OCI-LY7 (cell line): Measurements from ENCODE around the gene TOR1AIP1.

ENCODE experiments used
- EZH2phosphoT487 ChIP-seq: fragments of 200-600 bp; sonication (generic); IDR thresholded peaks from 2 replicates; pipeline ENCODE4 v1.6.1; 2018; ENCODE audit warnings: low read depth, borderline replicate concordance, mild to moderate bottlenecking, mixed run types, antibody characterized with exemption, low read length, moderate library complexity, mixed read lengths
- TF ChIP-seq, protein P1 (sequence below): fragments of 200-600 bp; sonication (generic); conservative IDR thresholded peaks from 2 replicates; pipeline ENCODE4 v1.5.1; 2014; ENCODE audit warnings: mild to moderate bottlenecking, antibody characterized with exemption, low read length, moderate library complexity, mixed read lengths

DNA sequence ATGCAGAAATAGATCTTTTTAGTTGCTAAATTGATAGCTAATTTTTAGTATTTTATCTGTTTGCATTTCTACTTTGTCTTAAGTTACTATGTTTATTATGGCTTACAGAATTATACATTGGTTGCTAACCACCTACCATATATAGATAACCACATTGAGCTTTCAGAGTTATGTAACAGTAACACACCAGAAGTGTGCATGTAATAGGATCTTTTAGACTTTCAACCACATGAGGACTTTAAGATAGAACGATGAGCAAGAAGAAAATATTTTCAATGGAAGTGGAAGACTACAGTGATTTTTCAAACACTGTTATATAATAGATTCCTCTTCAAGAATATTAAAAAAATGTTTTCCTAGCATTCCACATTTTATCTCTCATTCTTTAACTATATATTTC, 28.8 kb downstream of the TOR1AIP1 start:
- TF ChIP-seq, protein P1, sequence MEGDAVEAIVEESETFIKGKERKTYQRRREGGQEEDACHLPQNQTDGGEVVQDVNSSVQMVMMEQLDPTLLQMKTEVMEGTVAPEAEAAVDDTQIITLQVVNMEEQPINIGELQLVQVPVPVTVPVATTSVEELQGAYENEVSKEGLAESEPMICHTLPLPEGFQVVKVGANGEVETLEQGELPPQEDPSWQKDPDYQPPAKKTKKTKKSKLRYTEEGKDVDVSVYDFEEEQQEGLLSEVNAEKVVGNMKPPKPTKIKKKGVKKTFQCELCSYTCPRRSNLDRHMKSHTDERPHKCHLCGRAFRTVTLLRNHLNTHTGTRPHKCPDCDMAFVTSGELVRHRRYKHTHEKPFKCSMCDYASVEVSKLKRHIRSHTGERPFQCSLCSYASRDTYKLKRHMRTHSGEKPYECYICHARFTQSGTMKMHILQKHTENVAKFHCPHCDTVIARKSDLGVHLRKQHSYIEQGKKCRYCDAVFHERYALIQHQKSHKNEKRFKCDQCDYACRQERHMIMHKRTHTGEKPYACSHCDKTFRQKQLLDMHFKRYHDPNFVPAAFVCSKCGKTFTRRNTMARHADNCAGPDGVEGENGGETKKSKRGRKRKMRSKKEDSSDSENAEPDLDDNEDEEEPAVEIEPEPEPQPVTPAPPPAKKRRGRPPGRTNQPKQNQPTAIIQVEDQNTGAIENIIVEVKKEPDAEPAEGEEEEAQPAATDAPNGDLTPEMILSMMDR = no peak
- no peak for TF ChIP-seq EZH2phosphoT487
